ENCODE results near the gene C12orf75.
"Not testable (repeated sequence)": the region's sequence is repeated elsewhere in the genome, so short reads cannot be mapped to it uniquely, and the experiment has no call there.

The C12orf75 gene

DNA sequence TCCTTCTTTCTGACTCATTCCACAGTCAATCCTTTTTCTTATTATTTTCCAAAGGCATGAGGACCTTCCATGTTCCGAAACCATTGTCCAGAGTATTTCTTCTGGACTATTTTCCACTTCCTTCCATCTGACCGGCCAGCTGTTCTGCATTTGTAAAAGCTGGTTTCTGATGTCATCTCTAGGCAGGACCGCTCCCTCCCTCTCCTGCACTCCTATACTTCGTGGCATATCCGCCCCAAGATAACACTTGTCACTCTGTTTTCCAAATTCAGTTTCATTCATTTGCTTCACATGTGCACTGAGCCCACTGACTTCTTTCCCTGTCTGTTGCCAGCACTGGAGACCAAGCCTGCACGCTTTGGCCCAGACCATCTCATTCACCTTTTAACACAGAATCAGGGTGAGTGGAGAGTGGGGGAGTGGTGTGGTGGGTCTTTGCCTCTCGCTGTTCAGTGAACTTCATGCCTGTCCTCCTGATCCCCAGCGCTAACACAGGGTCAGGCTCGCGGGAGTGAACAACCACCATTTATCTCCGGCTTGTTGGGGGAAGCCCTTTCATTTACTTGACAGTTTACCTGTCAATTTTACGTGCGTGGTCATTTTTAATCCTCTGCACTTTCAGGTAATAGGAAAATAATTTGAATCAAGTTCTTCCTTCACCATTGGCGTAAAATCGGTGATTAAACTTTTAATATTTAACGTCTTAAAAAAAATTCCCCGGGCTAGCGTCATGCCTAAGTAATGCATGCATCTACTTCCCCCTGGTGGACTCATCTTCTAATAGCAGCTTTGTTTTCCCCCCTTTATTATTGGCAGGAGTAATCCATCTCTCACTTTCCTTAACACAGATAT is 52.5 kb downstream of the C12orf75 start:
- peak; percentile 76 for DNase-seq

DNA sequence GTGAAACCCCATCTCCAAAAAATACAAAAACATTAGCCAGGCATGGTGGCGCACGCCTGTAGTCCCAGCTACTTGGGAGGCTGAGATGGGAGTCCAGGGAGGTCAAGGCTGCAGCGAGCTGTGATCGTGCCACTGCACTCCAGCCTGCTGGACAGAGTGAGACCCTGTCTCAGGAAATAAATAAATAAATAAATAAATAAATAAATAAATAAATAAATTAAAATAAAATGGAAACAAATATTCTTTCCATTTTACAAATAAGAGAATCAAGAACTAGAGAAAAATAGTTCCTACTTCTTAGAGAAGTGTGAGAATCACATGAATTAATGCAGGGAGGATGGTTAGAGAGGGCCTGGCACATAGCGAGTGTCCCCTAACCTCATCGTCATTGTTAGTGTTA is 53.7 kb downstream of the C12orf75 start:
- no peak for DNase-seq

DNA sequence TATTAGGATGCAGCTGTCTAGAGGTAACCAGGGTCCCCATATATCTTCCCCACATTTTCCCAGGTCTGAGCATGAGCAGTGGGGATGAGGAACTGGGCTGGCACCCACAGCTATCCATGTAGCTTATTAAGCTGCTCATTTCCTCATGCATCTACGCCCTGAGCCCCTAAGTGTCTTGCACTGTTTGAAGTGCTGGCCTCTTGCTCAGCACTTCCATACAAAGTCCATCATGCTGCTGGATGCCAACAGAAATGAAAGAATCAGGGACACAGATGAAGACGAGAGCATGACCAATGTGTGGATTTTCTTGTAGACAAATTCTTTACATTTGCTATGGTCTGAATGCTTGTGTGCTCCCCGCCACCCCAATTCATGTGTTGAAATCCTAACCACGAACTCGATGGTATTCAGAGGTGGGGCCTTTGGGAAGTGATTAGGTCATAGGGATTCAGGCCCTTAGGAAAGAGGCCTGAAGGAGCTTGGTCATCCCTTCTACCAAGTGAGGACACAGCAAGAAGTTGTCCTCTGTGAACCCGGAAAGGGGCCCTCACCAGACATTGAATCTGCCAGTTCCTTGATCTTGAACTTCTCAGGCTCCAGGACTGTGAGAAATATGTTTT is 54.5 kb downstream of the C12orf75 start:
- peak; percentile 75 for DNase-seq

DNA sequence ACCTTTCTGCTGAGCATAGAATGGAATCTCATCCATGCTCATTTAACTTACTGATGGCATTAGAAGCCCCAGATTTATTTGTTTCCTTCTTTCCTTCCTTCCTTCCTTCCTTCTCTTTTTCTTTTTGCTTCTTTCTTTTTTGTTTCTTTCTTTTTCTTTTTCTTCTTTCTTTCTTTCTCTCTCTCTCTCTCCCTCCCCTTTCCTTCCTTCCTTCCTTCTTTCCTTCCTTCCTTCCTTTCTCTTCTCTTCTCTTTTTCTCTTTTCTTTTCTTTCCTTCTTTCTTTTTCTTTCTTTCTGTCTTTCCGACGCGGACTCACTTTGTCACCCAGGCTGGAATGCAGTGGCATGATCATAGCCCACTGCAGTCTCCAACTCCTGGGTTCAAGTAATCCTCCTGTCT is 55.9 kb downstream of the C12orf75 start:
- no peak for DNase-seq

DNA sequence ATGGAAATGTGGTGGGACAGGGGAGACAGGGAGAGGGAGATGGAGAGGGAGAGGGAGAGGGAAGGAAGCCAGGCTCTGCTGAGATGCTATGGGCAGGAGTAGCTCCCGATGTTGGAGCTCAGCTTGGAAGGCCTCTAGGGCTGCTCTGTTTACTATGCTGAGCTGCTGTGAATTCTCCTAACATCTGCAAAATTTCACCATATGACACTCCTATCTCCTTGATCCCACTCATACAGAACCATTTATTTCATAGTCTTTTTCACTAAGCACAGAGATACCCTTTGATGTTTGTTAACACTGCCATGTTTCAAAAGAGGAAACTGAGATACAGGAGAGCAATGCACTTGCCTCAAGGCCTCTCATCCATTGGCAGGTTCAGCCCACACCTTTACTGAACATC is 60.7 kb downstream of the C12orf75 start:
- no peak for DNase-seq

DNA sequence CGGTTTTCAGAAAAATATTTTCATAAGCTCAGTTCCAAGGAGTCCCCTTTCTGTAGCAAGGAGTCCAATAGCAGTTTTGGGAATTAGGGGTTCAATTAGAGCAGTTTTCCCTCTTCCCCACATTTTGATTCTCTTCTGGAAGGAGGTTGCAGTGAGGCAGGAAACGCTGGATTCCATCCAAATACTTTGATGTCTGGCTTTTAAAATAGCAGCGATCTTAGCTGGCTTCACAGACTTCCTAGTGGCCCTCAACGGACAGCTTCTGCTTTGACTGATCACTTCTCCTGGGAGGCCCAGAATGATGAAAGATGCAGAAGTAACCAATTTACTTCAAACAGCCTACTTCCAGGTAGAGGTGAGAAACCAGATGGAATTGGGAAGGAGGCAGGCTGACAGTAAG is 63.1 kb downstream of the C12orf75 start:
- peak; percentile 72 for DNase-seq

DNA sequence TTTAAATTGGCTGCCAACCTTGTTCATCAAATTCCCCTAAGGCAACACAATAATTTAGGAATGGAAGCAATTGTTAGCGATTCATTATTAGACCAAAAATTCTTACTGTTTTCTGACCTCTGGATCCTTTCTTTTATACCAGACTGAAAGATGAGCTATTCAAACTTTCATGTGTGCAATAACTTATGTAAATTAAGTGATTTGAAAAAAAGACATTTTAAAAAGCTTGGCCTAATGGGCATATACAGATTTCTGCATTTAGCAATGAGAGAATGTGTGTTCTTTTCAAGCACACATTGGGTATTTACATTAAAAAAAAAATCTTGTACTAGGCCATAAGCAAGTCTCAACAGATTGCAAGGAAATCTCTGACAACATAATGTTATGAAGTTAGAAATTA is 65.5 kb downstream of the C12orf75 start:
- DNase-seq = no peak

DNA sequence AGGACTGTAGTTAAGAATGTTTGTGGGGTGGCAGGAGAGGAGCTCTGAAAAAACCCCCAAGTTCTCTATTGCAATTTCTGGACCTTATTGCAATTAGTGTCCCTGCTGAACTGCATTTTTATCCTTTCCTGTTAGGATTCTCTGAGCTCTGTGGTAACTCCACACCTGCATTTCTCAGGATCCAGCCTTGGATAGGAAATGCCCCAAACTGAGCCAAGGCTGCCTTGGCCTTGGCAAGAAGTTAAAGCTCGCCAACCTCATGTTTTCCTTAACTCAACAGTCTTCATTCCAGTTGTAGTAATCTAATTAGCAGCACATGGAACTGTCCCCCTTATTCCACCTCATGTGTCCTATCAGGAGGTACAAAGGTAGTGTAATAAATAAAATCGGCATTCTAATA is 66.5 kb downstream of the C12orf75 start:
- DNase-seq = no peak

DNA sequence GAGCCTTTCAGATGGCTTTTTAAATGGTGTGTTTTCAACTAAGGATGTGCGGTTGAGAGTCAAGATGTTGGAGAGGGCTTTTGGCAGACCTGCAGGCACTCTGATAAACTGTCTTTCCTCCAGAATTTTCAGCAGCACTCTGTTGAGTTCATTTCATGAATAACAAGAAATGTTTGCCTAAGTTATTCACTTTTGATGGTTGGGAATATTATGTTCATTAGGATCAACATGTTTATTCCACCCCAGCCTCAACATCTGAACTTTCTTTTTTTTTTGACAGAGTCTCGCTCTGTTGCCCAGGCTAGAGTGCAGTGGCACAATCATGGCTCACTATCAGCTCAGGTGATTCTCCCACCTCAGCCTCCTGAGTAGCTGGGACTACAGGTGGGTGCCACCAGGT is 68.4 kb downstream of the C12orf75 start:
- DNase-seq = no peak

DNA sequence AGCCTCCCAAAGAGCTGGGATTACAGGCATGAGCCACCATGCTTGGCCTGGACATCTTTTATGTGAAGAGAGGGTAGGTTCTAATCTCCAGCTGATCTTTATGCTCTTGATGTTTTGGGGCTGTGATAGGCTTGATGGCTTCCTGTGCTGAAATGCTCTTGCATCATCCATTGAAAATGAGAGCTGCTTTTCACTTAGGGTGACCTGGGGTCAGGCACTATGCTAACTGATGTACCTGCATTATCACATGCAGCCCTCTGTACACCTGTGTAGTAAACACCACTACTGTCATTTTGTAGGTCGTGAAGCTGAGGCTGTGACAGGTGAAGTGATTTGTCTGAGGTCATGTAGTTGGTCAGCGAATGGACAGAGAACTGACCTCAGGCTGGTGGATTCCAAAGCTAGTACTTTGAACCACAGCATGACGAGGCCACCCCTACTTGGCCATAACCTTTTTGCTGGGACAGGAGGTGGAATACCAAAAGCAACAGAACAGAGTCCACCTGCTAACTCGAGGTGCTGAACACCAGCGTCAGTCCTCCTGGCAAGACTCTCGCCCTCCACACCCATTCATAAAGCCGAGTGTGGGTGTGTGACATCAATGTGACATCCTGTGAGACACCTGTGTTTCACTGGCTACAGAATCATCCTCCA is 69.1 kb downstream of the C12orf75 start:
- DNase-seq = no peak

DNA sequence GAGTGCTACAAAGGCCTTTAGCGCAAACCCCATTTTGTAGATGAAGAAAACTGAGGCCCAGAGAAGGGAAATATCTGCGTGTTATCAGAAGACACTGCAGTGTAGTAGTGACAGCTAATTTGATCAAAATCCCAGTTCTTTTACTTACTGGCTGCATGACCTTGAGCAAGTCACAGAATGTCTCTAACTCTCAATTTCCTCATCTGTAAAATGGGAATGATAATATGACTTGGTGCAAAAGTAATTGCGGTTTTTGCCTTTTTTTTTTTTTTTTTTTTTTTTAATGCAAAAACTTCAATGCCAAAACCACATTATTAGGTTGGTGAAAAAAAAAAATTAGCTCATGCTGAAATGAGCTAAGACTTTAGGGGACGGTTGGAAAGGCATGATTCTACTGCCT is 69.7 kb downstream of the C12orf75 start:
- DNase-seq = no peak

DNA sequence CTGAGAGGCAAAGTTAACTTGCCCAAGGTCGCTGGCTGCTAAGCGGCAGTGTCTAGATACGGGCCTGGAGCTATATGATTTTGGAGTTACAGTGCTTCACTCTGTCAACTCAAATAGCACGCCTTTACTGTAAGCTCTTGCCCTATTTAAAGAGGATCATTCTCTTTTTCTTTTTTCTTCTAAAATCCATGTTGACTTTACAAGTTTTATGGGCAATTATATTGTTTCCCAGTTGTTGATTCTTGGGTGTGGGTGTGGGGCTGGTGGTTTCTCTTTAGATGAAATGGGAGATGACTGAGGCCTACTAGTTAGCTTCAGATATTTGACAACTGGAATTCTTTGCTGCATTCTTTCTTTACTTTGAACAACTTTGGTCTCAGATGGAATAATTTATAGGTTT is 70.7 kb downstream of the C12orf75 start:
- DNase-seq = no peak

DNA sequence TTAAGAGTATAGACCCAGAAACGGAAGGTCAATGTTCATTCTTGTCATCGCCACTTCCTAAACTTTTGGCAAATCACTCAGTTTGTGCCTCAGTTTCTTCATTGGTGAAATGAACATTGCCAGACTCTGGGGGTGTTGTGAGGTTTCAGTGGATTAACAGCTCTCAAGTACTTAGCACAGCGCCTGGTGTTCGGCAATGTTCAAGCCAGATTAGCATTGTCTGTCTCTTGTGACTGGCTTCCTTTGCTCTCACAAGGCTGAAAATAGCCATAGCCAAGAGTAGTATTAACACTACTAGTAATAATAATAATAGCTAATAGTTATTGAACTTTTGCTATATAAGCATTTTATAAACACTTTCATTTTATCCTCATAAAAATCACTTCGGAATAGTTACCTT is 71.9 kb downstream of the C12orf75 start:
- DNase-seq = no peak

DNA sequence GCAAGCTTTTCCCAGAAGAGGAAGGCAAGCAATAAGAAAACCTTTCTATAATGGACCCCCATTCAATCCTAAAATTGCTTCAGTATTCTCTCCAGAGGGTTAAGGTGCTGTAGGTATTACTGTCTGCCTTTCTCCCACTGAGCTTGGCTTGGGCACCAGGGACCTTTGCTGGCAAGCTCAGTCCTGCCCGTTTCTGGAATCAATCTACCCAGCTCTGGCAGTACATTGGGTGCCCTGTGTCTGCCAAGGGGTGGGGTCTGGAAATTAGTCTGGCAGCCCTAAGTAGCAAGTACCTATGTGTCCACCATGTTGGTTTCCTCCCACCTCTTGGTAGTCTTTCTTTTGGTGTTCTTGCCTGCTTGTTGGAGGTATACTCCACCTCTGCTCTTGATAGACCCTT is 72.6 kb downstream of the C12orf75 start:
- no peak for DNase-seq

DNA sequence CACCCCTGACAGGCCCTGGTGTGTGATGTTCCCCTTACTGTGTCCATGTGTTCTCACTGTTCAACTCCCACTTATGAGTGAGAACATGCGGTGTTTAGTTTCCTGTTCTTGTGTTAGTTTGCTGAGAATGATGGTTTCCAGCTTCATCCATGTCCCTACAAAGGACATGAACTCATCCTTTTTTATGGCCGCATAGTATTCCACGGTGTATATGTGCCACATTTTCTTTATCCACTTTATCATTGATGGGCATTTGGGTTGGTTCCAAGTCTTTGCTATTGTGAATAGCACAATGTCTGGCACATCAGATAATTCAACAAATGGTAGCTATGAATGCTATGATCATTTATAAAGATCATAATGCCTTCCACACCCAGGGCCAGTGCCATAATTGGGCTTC is 73.6 kb downstream of the C12orf75 start:
- not testable (repeated sequence) for DNase-seq

DNA sequence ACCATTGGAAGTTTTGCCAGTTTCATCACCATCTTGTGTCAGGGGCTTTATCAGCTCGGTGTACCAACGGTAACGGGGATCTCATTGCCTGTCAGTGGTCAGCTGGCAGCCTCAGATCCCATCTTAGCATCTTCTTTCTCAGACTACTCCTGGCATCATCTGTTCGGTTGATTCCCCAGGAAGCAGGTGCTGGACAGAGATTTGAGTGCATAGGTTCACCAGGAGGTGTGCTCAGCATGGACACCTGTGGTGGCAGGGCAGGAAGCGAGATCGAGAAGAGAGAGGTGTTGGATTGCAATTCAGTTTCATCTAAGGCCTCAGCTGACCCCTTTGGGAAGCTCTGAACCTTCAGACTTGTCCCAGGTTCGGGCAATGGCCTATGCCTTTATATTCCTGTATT is 76.0 kb downstream of the C12orf75 start:
- no peak for DNase-seq

DNA sequence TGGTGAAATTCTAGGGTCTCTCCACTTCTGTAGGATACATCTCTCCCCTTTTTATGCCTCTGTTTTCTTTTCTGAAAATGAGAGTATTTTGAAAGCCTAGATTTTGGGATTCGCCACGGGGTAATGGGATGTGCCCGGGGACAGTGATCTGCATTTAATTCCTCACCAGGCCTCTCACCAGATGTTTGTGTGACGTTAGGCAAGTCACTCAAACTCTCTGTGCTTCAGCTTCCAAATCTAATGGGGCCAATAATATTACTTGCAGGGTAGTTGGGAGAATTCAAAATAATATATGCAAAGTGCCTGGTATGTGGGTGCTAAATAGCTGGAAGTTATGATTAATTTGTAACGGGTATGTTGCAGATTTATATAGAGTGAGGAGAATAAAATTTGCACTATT is 78.8 kb downstream of the C12orf75 start:
- no peak for DNase-seq

DNA sequence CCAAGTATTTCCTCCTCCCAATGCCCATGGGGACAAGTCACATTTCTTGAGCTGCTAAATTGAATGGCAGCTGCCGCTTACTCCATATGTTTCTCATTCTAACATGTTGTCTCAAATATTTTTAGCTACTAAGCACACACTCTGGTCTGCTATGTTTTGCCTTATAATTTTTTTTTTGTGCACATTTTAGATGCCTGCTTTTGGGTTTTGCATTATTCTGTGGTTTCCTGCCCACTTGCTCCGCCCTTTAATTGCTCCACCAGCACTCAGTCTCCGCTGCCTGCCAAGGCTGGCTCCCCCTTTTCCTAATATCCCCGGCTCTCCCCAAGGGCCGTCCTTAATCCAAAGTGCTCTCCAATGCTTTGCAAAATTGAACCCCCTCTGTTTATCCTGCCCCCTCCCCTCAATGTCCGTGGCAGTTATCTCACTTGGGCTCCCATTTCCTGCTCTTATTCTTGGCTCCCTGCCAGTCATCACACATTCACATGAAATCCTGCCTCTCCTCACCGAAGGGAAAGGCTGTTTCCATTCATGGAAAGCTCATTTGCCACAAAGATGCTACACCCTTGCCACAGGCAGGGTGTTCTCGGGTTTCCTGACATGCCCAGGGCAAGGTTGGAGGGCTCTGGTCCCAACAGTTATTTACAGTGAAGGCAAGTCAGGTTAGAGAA is 79.4 kb downstream of the C12orf75 start:
- DNase-seq = peak; percentile 81

DNA sequence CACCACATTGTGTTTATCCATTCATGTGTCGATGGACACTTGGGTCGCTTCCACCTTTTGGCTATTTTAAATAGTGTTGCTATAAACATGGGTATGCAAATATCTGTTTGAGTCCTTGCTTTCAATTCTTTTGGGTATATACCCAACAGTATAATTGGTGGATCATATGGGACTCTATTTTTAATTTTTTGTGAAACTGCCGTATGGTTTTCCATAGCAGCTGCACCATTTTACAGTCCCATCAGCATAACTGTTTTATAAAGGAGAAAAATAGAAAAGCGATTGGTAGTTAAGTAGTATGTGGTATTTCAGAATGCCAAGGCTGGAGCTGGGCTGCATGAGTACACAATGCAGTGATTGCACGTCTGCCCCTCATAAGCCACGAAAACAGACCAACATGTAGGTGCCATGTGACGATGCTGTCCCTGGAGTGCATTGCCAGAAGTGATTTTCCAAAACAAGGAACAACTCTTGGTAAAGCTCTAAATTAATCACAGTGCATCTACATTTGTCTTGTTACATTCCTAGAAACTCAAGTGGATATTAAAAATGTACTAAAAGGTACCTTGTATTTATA is 83.5 kb downstream of the C12orf75 start:
- DNase-seq = no peak

DNA sequence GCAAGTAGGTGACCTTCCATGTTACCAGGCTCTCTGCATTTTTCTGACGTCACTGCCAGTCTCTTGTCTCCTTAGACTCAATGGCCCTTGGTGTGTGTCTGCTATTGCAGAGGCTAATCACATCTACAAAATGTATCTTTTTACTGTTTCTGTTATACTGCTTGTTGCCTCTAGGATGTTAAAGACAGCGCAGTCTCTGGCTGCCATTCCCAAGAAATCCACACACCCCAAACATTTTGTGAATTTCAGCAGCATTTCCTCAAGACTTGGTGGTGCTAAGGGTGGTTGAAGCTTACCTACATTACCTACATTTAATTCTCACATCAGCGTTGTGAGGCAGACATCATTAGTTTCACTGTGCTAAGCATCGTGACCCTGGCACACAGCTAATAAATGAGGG is 87.2 kb downstream of the C12orf75 start:
- DNase-seq = no peak

DNA sequence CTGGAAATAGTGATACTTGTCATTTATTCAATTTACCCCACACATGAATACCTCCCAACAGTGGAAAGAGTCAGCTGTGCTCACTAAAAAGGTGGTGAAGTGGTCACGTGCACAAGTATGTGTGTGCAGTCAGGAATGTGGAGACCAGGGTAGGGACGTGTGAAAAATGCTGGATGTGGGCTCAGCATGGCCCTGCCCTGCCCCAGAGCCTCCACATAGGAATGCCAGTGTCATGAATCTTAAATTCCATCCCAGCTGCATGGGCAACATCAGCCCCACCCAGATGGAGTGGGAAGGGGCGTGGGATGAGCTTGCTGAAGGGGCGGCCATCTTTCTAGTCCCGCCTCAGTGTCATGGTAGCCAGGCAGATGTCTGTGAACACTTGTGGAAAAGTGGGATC is 87.7 kb downstream of the C12orf75 start:
- DNase-seq = peak; percentile 97

DNA sequence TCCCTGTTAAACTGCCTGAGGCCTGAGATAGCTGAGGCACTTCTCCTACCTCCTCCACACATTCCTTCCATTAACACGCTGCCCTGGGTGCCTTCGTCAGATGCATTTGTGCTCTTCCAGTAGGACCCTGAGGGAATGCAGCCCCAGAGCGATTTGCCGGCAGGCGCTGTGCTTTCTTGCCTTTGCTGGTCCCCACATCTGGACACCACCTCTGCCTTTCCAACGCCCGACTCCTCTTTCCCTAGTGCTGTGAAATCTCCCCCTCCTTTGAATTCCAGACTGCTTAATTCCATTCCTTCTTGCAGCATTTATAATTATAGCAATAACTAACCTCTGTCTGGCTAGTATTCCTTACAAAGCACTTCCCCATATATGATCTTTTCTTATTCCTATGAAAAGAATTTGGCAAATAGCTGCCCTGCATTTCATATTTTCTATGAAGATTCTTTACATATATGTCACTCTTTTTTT is 88.4 kb downstream of the C12orf75 start:
- DNase-seq = peak; percentile 85

DNA sequence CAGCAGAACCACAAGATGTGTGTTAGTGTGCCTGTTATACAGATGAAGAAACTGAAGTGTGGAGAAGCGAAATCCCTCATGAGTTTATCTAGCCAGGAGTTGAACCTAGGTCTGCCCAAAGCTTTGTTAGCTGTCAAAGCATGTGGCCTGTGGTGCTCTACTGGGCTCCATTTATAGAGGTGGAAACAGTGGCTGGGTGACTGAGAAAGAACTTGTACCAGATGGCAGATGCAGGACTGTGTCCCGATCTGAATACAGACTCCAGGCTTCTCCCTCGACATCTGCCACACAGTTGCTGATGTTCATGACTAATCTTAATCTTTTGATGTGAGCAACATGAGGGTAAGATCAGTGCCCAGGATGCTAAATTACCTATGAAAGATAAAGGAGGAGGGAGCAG is 89.1 kb downstream of the C12orf75 start:
- DNase-seq = no peak
